H7 (cell line): ENCODE results near the gene TNFRSF8. TPM values are rescaled to one million over a fixed set of nuclear protein-coding genes. Genes with fewer than 3 reads are reported as not detected.

Experiments
- DNase-seq: peaks from one replicate; pipeline ENCODE4 v3.0.0; 2012
- H3K27me3 ChIP-seq: 2 replicates; pipeline ENCODE4 v1.6.0; 2011; ENCODE audit warnings: mild to moderate bottlenecking, low read length; ENCODE audit not compliant: control insufficient read depth, insufficient read depth
- H3K36me3 ChIP-seq: replicated peaks from 2 replicates; pipeline ENCODE4 v1.5.1; 2011; ENCODE audit warnings: low read length; ENCODE audit not compliant: control insufficient read depth, insufficient read depth
- H3K4me3 ChIP-seq: 2 replicates; pipeline ENCODE4 v1.5.1; 2011; ENCODE audit warnings: low read depth, mild to moderate bottlenecking, control low read depth, low read length, moderate library complexity; ENCODE audit not compliant: insufficient read depth
- total RNA-seq: library from RNA; depleted of rRNA; stranded (reverse); fragments of >200 nt; shearing (Covaris generic); gene quantifications from 2 replicates; pipeline ENCODE4 v1.2.3, GENCODE V29; 2014

TNFRSF8 gene
- total RNA-seq, 1 experiment from 2014 or later: 16.0 TPM

DNA sequence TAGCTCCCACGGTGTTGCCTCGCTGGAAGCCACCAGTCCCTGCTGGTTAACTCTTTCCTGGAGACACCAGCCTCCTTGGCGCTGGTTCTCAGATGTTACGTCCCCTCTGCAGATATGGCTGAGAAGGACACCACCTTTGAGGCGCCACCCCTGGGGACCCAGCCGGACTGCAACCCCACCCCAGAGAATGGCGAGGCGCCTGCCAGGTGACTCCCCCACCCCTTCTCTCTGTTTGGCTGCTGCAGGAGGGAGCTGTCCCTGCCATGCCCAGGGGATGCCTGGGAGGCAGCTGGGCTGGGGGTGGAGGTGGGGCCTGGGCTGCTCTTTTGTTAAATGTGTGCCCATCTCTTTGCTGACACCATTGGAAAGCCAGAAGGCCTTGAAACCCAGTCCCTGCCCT, 60.1 kb downstream of the TNFRSF8 start:
- Histone ChIP-seq H3K27me3 (no peaks in the 10 kb centered on the region), H3K36me3 (peaks cover 10% of the 10 kb centered on the region), H3K4me3 (no peak overlapping the region)
- DNase-seq: peak; percentile 27

DNA sequence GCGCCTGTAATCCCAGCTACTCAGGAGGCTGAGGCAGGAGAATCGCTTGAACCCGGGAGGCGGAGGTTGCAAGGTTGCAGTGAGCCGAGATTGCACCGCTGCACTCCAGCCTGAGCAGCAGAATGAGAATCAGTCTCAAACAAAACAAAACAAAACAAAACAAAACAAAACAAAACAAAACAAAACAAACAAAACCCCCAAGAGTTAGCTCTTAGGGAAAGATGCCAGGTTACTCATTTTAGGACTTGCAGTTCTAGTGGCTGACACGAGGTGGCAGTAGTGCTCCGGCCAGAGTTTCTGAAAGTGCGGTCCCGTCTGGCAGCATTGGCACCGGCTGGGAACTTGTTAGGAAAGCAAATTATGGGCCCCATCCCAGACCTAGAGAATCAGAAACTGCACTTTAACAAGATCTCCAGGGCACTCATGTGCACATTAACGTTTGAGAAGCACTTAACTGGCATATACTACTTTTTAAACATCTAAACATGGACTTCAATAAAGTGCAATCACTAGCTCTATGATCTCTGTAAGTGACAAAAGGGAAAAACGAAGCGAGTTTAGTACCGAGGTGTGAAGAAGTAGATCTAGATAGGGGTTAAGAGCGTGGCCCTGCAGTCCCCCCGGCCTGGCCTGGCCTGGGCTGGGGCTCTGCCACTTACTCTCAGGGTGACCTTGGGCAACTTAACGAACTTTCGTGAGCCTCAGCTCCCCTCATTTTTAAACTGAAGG, 61.8 kb downstream of the TNFRSF8 start:
- peaks cover 10% of the 10 kb centered on the region for H3K36me3 ChIP-seq
- peak; percentile 88 for DNase-seq
- no peak overlapping the region for H3K4me3 ChIP-seq
- no peaks in the 10 kb centered on the region for H3K27me3 ChIP-seq

DNA sequence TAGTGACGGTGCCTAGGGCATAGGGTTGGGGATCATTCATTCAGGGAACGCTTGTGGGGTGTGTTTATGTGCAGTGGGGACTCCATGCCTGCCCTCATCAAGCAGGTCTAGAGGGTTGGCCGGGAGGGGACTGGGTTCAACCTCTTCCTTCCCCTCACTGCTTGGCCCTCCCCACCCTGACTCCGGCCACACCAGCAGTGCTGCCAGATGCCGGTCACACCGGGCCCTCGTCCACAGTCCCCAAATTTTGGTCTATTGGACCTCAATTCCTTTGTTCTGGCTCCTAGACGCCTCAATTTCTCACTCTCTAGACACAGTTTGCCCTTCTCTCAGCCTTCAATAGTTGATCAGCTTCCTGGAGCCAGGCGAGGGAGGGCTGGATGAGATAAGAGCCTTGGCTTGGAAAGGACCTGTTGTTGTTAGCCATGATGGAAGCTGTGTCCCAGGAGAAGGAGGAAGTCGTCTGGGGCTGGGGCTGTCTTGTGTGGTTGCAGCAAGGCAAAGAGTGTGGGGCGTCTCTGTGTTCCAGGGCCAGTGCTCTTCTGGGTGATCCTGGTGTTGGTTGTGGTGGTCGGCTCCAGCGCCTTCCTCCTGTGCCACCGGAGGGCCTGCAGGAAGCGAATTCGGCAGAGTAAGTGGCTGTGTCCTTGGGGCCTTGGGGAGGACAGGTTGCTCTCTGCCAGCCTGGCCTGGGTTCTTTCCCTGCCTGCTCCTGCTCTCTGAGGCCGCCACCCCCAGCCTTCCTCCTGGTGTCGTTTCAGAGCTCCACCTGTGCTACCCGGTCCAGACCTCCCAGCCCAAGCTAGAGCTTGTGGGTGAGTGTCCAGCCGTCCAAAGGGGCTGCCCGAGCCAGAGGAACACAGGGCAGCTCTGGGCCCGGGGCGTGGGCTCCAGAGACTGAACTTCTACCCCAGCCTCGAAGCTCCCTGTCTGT, 62.6 kb downstream of the TNFRSF8 start:
- DNase-seq: peak; percentile 33
- H3K4me3 ChIP-seq: no peak overlapping the region
- no peaks in the 10 kb centered on the region for H3K27me3 ChIP-seq
- H3K36me3 ChIP-seq: peaks cover 10% of the 10 kb centered on the region

DNA sequence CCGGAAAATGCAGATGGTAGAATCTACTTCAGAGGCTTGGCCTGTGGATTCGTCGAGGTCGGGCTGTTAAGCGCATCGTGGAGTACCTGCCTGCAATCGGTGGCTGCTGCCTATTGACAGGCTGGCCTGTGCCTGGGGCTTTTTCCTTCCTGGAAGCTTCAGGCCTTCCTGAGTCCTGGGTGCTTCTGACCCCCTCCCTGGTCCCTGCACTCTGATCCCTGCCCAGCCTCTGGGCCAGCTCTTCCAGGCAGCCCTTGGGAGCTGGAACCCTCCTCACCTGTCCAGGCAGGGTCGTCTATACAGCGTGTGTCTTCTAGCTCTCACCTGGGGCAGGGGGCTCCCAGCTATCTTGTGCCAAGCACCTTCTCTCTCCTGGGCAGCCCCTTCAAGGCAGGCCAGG, 63.7 kb downstream of the TNFRSF8 start:
- Histone ChIP-seq H3K27me3 (no peaks in the 10 kb centered on the region), H3K4me3 (no peak overlapping the region), H3K36me3 (peaks cover 7% of the 10 kb centered on the region)
- DNase-seq: no peak

DNA sequence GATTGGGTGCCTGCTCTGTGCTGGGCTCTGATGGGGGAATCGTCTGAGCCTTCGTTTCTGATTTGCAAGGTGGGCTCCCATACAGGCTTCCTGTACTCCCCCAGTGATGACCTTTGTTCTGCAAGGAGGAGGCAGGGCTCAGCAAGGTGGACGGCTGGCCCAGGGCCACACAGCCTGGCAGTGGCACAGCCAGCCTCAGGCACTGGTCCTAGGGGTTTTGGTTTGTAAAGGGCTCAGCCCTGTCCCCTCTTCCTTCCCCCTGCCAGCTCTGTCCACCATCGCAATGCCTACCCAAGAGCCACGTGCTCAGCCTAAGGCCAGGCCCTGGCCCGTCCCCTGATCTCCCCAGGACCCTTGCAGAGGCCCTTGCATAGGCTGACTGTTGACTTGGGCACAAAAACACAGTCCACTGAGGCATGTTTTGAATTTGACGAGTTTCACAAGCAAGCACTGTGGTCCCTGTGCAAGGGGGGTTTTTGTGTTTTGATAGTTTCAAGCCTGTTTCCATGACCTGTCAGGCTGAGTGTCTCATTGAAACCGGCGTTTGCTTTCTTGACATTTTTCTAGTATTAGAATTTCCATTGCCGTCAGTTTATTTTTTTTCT, 64.2 kb downstream of the TNFRSF8 start:
- Histone ChIP-seq H3K4me3 (no peak overlapping the region), H3K27me3 (no peaks in the 10 kb centered on the region), H3K36me3 (peaks cover 7% of the 10 kb centered on the region)
- no peak for DNase-seq

DNA sequence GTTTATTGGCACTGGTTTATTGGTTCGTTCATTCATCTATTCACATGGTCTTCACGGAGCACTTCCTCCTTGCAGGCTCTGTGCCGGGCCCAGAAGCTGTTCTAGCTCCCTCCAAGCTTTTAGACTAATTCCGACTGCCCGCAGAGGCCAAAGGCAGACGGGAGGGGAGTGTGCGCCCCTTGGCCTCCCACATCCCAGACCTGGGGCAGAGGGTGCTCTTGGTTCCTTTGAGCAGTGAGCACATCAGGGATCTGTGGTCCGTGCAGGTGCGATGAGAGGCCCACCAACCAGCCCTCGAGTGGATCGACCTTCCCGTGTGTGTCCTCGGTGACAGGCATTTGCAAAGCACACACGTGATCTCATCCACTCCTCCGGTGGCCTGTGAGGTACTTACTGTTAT, 65.0 kb downstream of the TNFRSF8 start:
- H3K36me3 ChIP-seq: peaks cover 7% of the 10 kb centered on the region
- no peak overlapping the region for H3K4me3 ChIP-seq
- no peak for DNase-seq
- H3K27me3 ChIP-seq: no peaks in the 10 kb centered on the region

DNA sequence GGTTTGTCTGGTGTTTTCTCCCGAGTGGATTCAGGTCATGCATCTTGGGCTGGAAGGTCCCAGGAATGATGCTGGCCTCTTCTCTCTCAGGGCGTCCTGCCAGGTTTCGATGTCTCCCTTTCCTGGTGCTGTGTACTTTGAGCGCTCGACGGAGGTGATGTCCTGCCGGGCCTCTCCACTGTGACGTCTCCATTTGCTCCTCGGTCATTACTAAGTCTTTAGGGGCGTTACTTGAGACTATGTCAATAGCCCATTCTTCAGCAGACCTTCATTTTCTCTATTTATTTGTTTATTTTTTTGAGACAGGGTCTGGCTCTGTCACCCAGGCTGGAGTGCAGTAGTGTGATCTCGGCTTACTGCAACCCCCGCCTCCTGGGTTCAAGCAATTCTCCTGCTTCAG, 66.5 kb downstream of the TNFRSF8 start:
- peaks cover 7% of the 10 kb centered on the region for H3K36me3 ChIP-seq
- H3K27me3 ChIP-seq: no peaks in the 10 kb centered on the region
- DNase-seq: no peak
- no peak overlapping the region for H3K4me3 ChIP-seq

DNA sequence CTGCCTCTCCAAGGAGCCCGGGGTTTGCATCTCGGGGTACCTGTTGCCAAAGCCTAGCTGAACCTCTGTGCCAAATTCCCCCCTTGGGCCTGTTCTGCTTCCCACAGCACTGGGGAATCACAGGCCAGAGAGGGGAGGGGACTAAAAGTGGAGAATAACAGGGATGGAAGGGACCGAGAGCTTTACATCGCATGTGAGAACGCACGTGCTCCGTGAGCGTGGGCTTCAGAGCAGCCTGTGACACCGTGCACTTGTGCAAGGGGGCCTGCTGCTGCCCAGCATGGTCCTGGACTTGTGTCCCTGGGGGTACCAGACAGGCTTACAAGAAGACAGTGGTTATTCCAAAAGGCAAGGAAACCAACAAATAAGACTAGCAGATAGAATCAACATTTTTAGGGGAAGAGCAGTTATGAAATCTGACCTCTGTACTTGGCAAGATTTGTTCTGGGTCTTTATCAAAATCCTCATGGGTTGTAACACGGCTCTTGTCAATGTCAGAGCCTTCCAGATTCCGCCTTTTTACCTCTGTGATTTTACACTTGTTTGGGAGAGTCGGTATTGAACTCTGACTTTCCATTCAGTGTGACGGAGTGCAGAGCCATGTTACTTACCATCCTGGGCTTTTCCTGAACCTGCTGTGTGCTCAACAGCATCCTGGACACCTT, 67.5 kb downstream of the TNFRSF8 start:
- Histone ChIP-seq H3K27me3 (no peaks in the 10 kb centered on the region), H3K36me3 (peaks cover 7% of the 10 kb centered on the region), H3K4me3 (no peak overlapping the region)
- DNase-seq: no peak

DNA sequence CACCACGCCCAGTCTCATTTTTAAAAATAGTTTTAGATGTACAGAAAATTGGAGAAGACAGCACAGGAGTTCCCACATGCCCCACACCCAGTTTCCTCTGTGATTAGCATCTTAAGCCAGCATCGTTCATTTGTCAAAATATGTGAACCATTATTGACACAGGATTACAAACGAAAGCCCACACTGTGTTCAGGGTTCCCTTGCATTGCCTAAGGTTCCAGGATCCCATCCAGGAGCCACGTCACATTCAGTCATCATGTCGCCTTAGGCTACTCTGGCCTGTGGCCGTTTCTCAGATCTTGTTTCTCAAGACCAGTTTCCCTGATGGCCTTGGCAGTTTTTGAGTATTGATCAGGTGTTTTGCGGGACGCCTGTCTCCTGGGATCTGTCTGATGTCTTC, 69.0 kb downstream of the TNFRSF8 start:
- Histone ChIP-seq H3K4me3 (no peak overlapping the region), H3K27me3 (no peaks in the 10 kb centered on the region), H3K36me3 (no peaks in the 10 kb centered on the region; the same call in 1 of the 2 replicates)
- DNase-seq: no peak

DNA sequence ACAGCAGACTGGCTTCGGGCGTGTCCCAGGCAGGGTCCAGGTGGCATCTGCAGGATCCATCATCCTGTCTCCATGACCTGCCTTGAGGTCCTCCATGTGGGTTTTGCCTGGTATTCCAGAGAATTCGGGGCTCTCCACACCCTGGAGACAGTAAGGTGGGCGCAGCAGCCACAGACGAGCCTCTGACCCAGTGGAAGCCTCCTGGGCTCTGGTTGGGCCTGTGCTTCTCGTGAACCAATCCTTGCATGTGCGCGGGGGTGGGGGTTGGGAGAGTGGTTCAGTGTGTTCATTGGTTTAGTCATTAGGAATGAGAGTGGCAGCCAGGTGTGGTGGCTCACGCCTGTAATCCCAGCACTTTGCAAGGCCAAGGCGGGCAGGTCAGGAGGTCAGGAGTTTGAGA, 71.6 kb downstream of the TNFRSF8 start:
- Histone ChIP-seq H3K27me3 (no peaks in the 10 kb centered on the region), H3K4me3 (no peak overlapping the region)
- DNase-seq: peak; percentile 36

DNA sequence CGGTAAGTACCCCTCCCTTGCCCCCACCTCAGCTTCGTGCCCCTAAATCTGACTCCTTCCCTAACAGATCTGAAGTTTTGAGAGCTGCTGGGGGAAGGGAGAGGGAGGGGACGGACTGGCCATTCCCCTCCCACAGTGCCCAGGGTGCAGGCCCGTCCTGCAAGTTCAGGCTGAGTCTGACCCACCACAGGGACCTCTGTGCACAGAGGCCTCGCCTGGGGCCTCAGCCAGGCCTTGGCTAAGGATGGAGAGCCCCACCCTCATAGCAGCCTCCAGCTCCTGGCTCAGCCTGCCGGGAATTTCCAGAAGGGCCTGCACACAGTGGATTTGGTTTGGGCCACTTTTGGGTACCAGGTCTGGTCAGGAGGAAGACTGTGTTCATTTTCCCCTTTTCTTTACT, 72.5 kb downstream of the TNFRSF8 start:
- DNase-seq: peak; percentile 29
- no peak overlapping the region for H3K4me3 ChIP-seq
- H3K36me3 ChIP-seq: peaks cover 1% of the 10 kb centered on the region; the same call in 1 of the 2 replicates
- no peaks in the 10 kb centered on the region for H3K27me3 ChIP-seq

More for the DNA sequence above, 71.6 kb downstream of the TNFRSF8 start:
- peaks cover 1% of the 10 kb centered on the region; the same call in 1 of the 2 replicates for H3K36me3 ChIP-seq

DNA sequence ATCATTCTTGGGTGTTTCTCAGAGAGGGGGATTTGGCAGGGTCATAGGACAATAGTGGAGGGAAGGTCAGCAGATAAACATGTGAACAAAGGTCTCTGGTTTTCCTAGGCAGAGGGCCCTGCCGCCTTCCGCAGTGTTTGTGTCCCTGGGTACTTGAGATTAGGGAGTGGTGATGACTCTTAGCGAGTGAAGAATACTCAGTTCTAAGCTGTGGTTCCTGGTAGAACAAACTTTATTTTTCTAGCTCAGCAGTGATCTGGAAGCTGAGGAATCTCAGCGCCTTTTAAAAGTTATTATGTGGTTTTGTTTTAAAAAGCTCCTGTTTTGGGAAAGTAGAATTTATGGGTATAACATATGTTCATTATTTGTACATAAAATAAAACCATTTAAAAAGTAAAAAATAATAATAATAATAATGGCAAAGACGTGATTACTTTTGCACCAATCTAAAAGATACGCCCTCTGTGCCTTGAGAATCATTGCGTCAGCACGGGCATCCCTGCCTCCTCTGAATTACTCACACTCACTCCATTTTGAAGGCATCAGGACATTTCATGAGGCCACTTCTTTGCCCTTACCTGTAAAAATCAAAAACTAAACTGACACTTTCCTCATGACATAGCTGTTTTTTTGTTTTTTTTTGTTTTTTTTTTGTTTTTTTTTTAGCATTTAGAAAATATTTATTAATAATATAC, 74.0 kb downstream of the TNFRSF8 start:
- no peak for DNase-seq
- Histone ChIP-seq H3K4me3 (no peak overlapping the region), H3K27me3 (no peaks in the 10 kb centered on the region), H3K36me3 (peaks cover 1% of the 10 kb centered on the region; the same call in 1 of the 2 replicates)

DNA sequence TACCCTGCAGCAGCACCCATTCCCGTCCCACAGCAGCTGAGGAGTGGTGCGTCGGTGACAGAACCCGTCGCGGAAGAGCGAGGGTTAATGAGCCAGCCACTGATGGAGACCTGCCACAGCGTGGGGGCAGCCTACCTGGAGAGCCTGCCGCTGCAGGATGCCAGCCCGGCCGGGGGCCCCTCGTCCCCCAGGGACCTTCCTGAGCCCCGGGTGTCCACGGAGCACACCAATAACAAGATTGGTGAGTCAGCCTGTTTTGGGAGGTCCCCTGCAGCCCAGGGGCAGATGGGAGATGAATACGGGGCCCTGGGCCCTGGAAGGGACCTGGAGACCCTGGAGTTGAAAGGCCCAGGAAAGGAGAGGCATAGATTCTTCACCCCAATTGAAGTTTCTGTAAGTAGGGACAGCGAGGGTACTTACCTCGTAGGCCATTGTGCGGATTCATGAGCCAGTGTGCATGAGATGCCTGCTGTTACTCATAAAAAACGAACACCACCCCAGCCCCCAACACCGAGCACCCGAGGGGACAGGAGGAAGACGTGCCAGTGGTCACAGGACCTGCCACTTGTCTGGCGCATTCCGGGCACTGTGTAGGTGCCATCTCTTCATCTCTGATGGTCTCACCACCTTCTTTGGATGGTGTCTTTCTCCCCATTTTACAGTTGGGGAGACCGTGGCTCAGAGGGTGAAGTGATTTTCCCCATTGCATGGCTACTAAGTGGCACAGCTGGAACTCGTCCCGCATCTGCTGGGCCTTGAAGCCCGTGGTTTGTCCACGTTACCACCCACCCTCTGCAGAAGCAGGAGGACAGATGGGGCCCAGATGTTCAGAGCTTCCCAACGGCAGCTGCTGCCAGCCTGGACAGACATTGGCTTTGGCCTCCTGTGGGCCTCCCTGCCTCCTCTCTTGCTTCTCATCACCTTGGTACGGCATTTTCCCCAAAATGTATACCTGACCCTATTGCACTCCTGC, 75.4 kb downstream of the TNFRSF8 start:
- Histone ChIP-seq H3K4me3 (no peak overlapping the region), H3K36me3 (peaks cover 1% of the 10 kb centered on the region; the same call in 1 of the 2 replicates), H3K27me3 (no peaks in the 10 kb centered on the region)
- peak; percentile 43 for DNase-seq
